ENCODE measurements around the gene MON2.
"Not testable (repeated sequence)": the region's sequence is repeated elsewhere in the genome, so short reads cannot be mapped to it uniquely, and the experiment has no call there.

MON2 gene

GRCh38 chr12:62533755-62534107 lies 67.1 kb downstream of the MON2 start:
- no peaks in the 10 kb centered on the region for H3K4me1 ChIP-seq (ENCODE audit: control insufficient read depth, insufficient read depth, low read length)
- no peak overlapping the region for H3K9ac ChIP-seq (ENCODE audit: low read length)
- H3K4me3 ChIP-seq (ENCODE audit: low read length), result no peak overlapping the region
- no peak overlapping the region for H3K27ac ChIP-seq (ENCODE audit: low read depth, low read length)
- peaks cover 4% of the 10 kb centered on the region for H3K36me3 ChIP-seq (ENCODE audit: control insufficient read depth, insufficient read depth, low read length)
- no peaks in the 10 kb centered on the region for H3K27me3 ChIP-seq (ENCODE audit: control insufficient read depth, insufficient read depth, low read length)

GRCh38 chr12:62536546-62536945 lies 69.9 kb downstream of the MON2 start:
- no peaks in the 10 kb centered on the region for H3K27me3 ChIP-seq (ENCODE audit: control insufficient read depth, insufficient read depth, low read length)
- peaks cover 4% of the 10 kb centered on the region for H3K36me3 ChIP-seq (ENCODE audit: control insufficient read depth, insufficient read depth, low read length)
- H3K4me1 ChIP-seq (ENCODE audit: control insufficient read depth, insufficient read depth, low read length), result no peaks in the 10 kb centered on the region
- no peak overlapping the region for H3K27ac ChIP-seq (ENCODE audit: low read depth, low read length)
- H3K9ac ChIP-seq (ENCODE audit: low read length), result no peak overlapping the region
- no peak overlapping the region for H3K4me3 ChIP-seq (ENCODE audit: low read length)

- H3K4me1 ChIP-seq (ENCODE audit: control insufficient read depth, insufficient read depth, low read length), result no peaks in the 10 kb centered on the region
- peaks cover 4% of the 10 kb centered on the region for H3K36me3 ChIP-seq (ENCODE audit: control insufficient read depth, insufficient read depth, low read length)
- H3K9ac ChIP-seq (ENCODE audit: low read length), result no peak overlapping the region
- no peak overlapping the region for H3K4me3 ChIP-seq (ENCODE audit: low read length)
- no peaks in the 10 kb centered on the region for H3K27me3 ChIP-seq (ENCODE audit: control insufficient read depth, insufficient read depth, low read length)
- no peak overlapping the region for H3K27ac ChIP-seq (ENCODE audit: low read depth, low read length)
Observed at GRCh38 chr12:62537551-62537950, 70.9 kb downstream of the MON2 start.

GRCh38 chr12:62540354-62540753 lies 73.7 kb downstream of the MON2 start:
- Histone ChIP-seq H3K4me3 (ENCODE audit: low read length) (no peak overlapping the region), H3K27me3 (ENCODE audit: control insufficient read depth, insufficient read depth, low read length) (no peaks in the 10 kb centered on the region), H3K27ac (ENCODE audit: low read depth, low read length) (no peak overlapping the region), H3K9ac (ENCODE audit: low read length) (no peak overlapping the region), H3K36me3 (ENCODE audit: control insufficient read depth, insufficient read depth, low read length) (peaks cover 6% of the 10 kb centered on the region), H3K4me1 (ENCODE audit: control insufficient read depth, insufficient read depth, low read length) (no peaks in the 10 kb centered on the region)

- Histone ChIP-seq H3K36me3 (ENCODE audit: control insufficient read depth, insufficient read depth, low read length) (peaks cover 5% of the 10 kb centered on the region), H3K4me1 (ENCODE audit: control insufficient read depth, insufficient read depth, low read length) (no peaks in the 10 kb centered on the region), H3K27me3 (ENCODE audit: control insufficient read depth, insufficient read depth, low read length) (no peaks in the 10 kb centered on the region), H3K4me3 (ENCODE audit: low read length) (no peak overlapping the region), H3K27ac (ENCODE audit: low read depth, low read length) (no peak overlapping the region), H3K9ac (ENCODE audit: low read length) (no peak overlapping the region)
Observed at GRCh38 chr12:62542814-62543213, 76.2 kb downstream of the MON2 start.

- Histone ChIP-seq H3K9ac (ENCODE audit: low read length) (no peak overlapping the region), H3K4me1 (ENCODE audit: control insufficient read depth, insufficient read depth, low read length) (no peaks in the 10 kb centered on the region), H3K4me3 (ENCODE audit: low read length) (no peak overlapping the region), H3K36me3 (ENCODE audit: control insufficient read depth, insufficient read depth, low read length) (peaks cover 7% of the 10 kb centered on the region), H3K27ac (ENCODE audit: low read depth, low read length) (no peak overlapping the region), H3K27me3 (ENCODE audit: control insufficient read depth, insufficient read depth, low read length) (no peaks in the 10 kb centered on the region)
Observed at GRCh38 chr12:62543324-62543723, 76.7 kb downstream of the MON2 start.

GRCh38 chr12:62543741-62544140 lies 77.1 kb downstream of the MON2 start:
- H3K4me1 ChIP-seq (ENCODE audit: control insufficient read depth, insufficient read depth, low read length), result no peaks in the 10 kb centered on the region

GRCh38 chr12:62552906-62553556 lies 86.4 kb downstream of the MON2 start:
- Histone ChIP-seq H3K36me3 (ENCODE audit: control insufficient read depth, insufficient read depth, low read length) (peaks cover 15% of the 10 kb centered on the region), H3K4me1 (ENCODE audit: control insufficient read depth, insufficient read depth, low read length) (no peaks in the 10 kb centered on the region)

More at GRCh38 chr12:62543741-62544140, 77.1 kb downstream of the MON2 start:
- Histone ChIP-seq H3K27me3 (ENCODE audit: control insufficient read depth, insufficient read depth, low read length) (no peaks in the 10 kb centered on the region), H3K27ac (ENCODE audit: low read depth, low read length) (no peak overlapping the region), H3K36me3 (ENCODE audit: control insufficient read depth, insufficient read depth, low read length) (peaks cover 5% of the 10 kb centered on the region), H3K9ac (ENCODE audit: low read length) (no peak overlapping the region), H3K4me3 (ENCODE audit: low read length) (no peak overlapping the region)

GRCh38 chr12:62559366-62559765 lies 92.7 kb downstream of the MON2 start:
- H3K27me3 ChIP-seq (ENCODE audit: control insufficient read depth, insufficient read depth, low read length); H3K4me3 ChIP-seq (ENCODE audit: low read length); H3K36me3 ChIP-seq (ENCODE audit: control insufficient read depth, insufficient read depth, low read length); H3K9ac ChIP-seq (ENCODE audit: low read length); H3K27ac ChIP-seq (ENCODE audit: low read depth, low read length); H3K4me1 ChIP-seq (ENCODE audit: control insufficient read depth, insufficient read depth, low read length): not testable (repeated sequence)

More at GRCh38 chr12:62552906-62553556, 86.4 kb downstream of the MON2 start:
- Histone ChIP-seq H3K27ac (ENCODE audit: low read depth, low read length) (no peak overlapping the region), H3K9ac (ENCODE audit: low read length) (no peak overlapping the region), H3K27me3 (ENCODE audit: control insufficient read depth, insufficient read depth, low read length) (no peaks in the 10 kb centered on the region), H3K4me3 (ENCODE audit: low read length) (no peak overlapping the region)

- Histone ChIP-seq H3K36me3 (ENCODE audit: control insufficient read depth, insufficient read depth, low read length) (peaks cover 4% of the 10 kb centered on the region), H3K4me3 (ENCODE audit: low read length) (no peak overlapping the region), H3K9ac (ENCODE audit: low read length) (no peak overlapping the region), H3K27ac (ENCODE audit: low read depth, low read length) (no peak overlapping the region), H3K4me1 (ENCODE audit: control insufficient read depth, insufficient read depth, low read length) (no peaks in the 10 kb centered on the region), H3K27me3 (ENCODE audit: control insufficient read depth, insufficient read depth, low read length) (no peaks in the 10 kb centered on the region)
Observed at GRCh38 chr12:62562846-62563245, 96.2 kb downstream of the MON2 start.

- H3K4me1 ChIP-seq (ENCODE audit: control insufficient read depth, insufficient read depth, low read length), result no peaks in the 10 kb centered on the region
- H3K4me3 ChIP-seq (ENCODE audit: low read length), result no peak overlapping the region
- no peaks in the 10 kb centered on the region for H3K27me3 ChIP-seq (ENCODE audit: control insufficient read depth, insufficient read depth, low read length)
- H3K36me3 ChIP-seq (ENCODE audit: control insufficient read depth, insufficient read depth, low read length), result peaks cover 2% of the 10 kb centered on the region
- no peak overlapping the region for H3K9ac ChIP-seq (ENCODE audit: low read length)
- H3K27ac ChIP-seq (ENCODE audit: low read depth, low read length), result no peak overlapping the region
Observed at GRCh38 chr12:62575036-62575435, 108.4 kb downstream of the MON2 start.

GRCh38 chr12:62576503-62576902 lies 109.9 kb downstream of the MON2 start:
- Histone ChIP-seq H3K4me1 (ENCODE audit: control insufficient read depth, insufficient read depth, low read length) (no peaks in the 10 kb centered on the region), H3K4me3 (ENCODE audit: low read length) (no peak overlapping the region)

GRCh38 chr12:62578726-62579125 lies 112.1 kb downstream of the MON2 start:
- no peaks in the 10 kb centered on the region for H3K27me3 ChIP-seq (ENCODE audit: control insufficient read depth, insufficient read depth, low read length)
- no peaks in the 10 kb centered on the region for H3K4me1 ChIP-seq (ENCODE audit: control insufficient read depth, insufficient read depth, low read length)
- no peaks in the 10 kb centered on the region for H3K36me3 ChIP-seq (ENCODE audit: control insufficient read depth, insufficient read depth, low read length)
- H3K4me3 ChIP-seq (ENCODE audit: low read length), result no peak overlapping the region
- no peak overlapping the region for H3K27ac ChIP-seq (ENCODE audit: low read depth, low read length)
- no peak overlapping the region for H3K9ac ChIP-seq (ENCODE audit: low read length)

More at GRCh38 chr12:62576503-62576902, 109.9 kb downstream of the MON2 start:
- no peak overlapping the region for H3K27ac ChIP-seq (ENCODE audit: low read depth, low read length)
- H3K36me3 ChIP-seq (ENCODE audit: control insufficient read depth, insufficient read depth, low read length), result no peaks in the 10 kb centered on the region
- H3K9ac ChIP-seq (ENCODE audit: low read length), result no peak overlapping the region
- H3K27me3 ChIP-seq (ENCODE audit: control insufficient read depth, insufficient read depth, low read length), result no peaks in the 10 kb centered on the region
